Measurements from ENCODE around the gene CCDC97. TPM values are rescaled to one million over a fixed set of nuclear protein-coding genes. Genes with fewer than 3 reads are reported as not detected.
A peak's percentile ranks its signal among the peaks of the same experiment; 100 is the strongest.

CCDC97 gene
- total and polyA plus RNA-seq, 2 of the 8 experiments (the other 6 are each of a cell fraction or from before 2014, with no cell fraction given): 19.8 to 27.1 TPM

DNA sequence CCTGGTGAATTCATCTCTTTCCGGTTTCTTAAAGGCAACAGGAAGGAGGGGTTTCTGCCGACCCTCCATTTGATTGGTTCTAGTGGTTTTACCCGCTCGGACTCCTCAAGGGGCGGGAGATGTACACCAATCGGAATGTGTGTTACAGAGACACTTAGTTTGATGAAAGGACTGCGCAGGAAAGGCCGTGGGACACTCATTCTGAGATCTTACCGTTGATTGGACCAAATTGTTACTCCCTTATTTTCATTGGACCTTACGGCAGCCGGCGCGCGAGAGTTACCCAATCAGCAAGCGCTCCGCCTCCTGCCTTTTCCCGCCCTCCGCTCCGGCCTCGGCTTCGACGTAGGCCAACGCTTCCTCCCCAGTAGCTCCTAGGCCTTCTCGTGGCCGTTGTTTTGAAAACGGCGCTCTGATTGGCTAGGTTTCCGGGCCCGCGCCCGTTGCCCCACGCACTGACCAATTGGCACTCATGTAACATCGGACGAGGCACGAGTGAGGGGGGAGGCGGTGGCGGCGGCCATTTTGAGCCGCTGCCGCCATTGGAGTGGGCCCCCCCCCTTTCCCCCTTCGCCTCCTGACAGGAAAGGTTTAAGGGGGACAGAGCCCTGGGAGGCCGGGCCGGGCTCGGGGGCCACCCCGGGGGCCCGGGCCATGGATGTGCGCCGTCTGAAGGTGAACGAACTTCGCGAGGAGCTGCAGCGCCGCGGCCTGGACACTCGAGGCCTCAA is 46.0 kb upstream of the CCDC97 start, which contains the start of gene HNRNPUL1:
HNRNPUL1 (plus strand) TSS at position 523 of the 731 bp plus-strand sequence; CDS start at position 655, 132 bp downstream.
- Histone ChIP-seq H3K9ac (replicated peaks in 1 of 4; ENCODE audit: extremely low read depth in 1 of 4, low read depth in 3 of 4, low read length in 3 of 4) (peak within 1 kb of the TSS; percentile 97 to 100 (median 99)), H3K4me2 (ENCODE audit: insufficient read depth in 1 of 2, low read depth in 2 of 2, low read length in 2 of 2) (peak within 1 kb of the TSS; percentile 95 to 99), H4K8ac (ENCODE audit: extremely low read depth, insufficient read depth, low read length) (peak within 1 kb of the TSS; percentile 100), H3K23me2 (ENCODE audit: low read depth, low read length) (peaks cover 14% of the 10 kb centered on the region), H3K4me1 (replicated peaks in 1 of 4; ENCODE audit: control insufficient read depth in 3 of 4, insufficient read depth in 4 of 4, low read length in 3 of 4) (peaks cover 0 to 10% (median 5%) of the 10 kb centered on the region in 4 experiments; a peak in 6 of 7 replicates), H3K79me2 (ENCODE audit: control insufficient read depth in 1 of 2, insufficient read depth in 2 of 2, low read length in 2 of 2) (peaks cover 36 to 51% of the 10 kb centered on the region in 2 experiments), H3K4ac (replicated peaks; ENCODE audit: insufficient read length, low read depth, low read length) (peak within 1 kb of the TSS; percentile 96), H3K79me1 (ENCODE audit: low read depth, low read length) (peaks cover 11% of the 10 kb centered on the region), H2BK5ac (ENCODE audit: low read depth, low read length) (peak within 1 kb of the TSS; percentile 97), H3K27ac (ENCODE audit: low read depth, low read length) (peak within 1 kb of the TSS; percentile 99), H4K91ac (replicated peaks; ENCODE audit: insufficient read length, low read length) (peak within 1 kb of the TSS; percentile 92), H2AK5ac (ENCODE audit: low read depth, low read length) (peak within 1 kb of the TSS; percentile 76), H3K9me3 (ENCODE audit: insufficient read depth in 2 of 2, low read depth in 1 of 2, low read length in 1 of 2) (no peaks in the 10 kb centered on the region), H2BK15ac (ENCODE audit: low read length) (no peak within 1 kb of the TSS), H4K20me1 (replicated peaks in 1 of 2; ENCODE audit: control insufficient read depth in 1 of 2, insufficient read depth in 2 of 2, low read length in 2 of 2) (peaks cover 2 to 4% of the 10 kb centered on the region in 2 experiments), H3K27me3 (replicated peaks in 1 of 4; ENCODE audit: control insufficient read depth in 3 of 4, extremely low read depth in 1 of 4, insufficient read depth in 3 of 4, low read length in 3 of 4) (no peaks in the 10 kb centered on the region), H2AFZ (ENCODE audit: low read length) (peak within 1 kb of the TSS; percentile 54; the same call in 1 of the 2 replicates), H3K36me3 (ENCODE audit: control insufficient read depth in 2 of 4, insufficient read depth in 4 of 4, low read length in 3 of 4) (peaks cover 10 to 25% (median 15%) of the 10 kb centered on the region in 4 experiments), H4K5ac (ENCODE audit: insufficient read length, low read depth, low read length) (peak within 1 kb of the TSS; percentile 95), H3K56ac (replicated peaks; ENCODE audit: insufficient read length, low read depth, low read length) (peak within 1 kb of the TSS; percentile 93), H3K14ac (ENCODE audit: insufficient read length) (peak within 1 kb of the TSS; percentile 4), H3K4me3 (ENCODE audit: extremely low read depth in 1 of 4, insufficient read depth in 2 of 4, low read depth in 3 of 4, low read length in 4 of 4) (peak within 1 kb of the TSS; percentile 82 to 100 (median 98)), H3K23ac (ENCODE audit: insufficient read length) (peak within 1 kb of the TSS; percentile 27), H2BK120ac (replicated peaks; ENCODE audit: low read depth, low read length) (peak within 1 kb of the TSS; percentile 44), H2BK12ac (ENCODE audit: low read depth, low read length) (peak within 1 kb of the TSS; percentile 55; the same call in 1 of the 2 replicates), H2BK20ac (ENCODE audit: low read length) (no peak within 1 kb of the TSS), H3K18ac (ENCODE audit: extremely low read depth, low read length) (peak within 1 kb of the TSS; percentile 97)
- ChIA-PET POLR2A (ENCODE audit: partially characterized antibody) (interaction anchor here (0.6 to 38.6 kb wide), 41 partner anchors 8 to 651 kb away, joined by 3 to 579 read pairs (median 5); partner anchors contain the start of genes ACTMAP, AXL, B9D2 and CCDC97), CTCF (ENCODE audit: partially characterized antibody) (interaction anchor here (0.6 to 4.8 kb wide), 12 partner anchors 15 to 200 kb away, joined by 3 to 89 read pairs (median 3); no protein-coding TSS in a partner anchor)
- FAIRE-seq (peak; percentile 97), DNase-seq (ENCODE audit: low read depth in 1 of 2, low spot score in 2 of 2) (peak; percentile 100)
- 2% methylated on average over 37 of the region's 55 CpGs; no CpG with 5 or more reads in 1 of the 2 experiments for WGBS, 2 experiments (ENCODE audit: extremely low coverage in 1 of 2, insufficient coverage in 1 of 2, insufficient read length in 1 of 2, insufficient replicate concordance in 2 of 2, low coverage in 1 of 2, low lambda C conversion rate in 2 of 2, missing lambda C conversion rate in 1 of 2)
- peak; percentile 56; the same call in 1 of the 2 replicates for TF ChIP-seq CHD1 (IDR thresholded peaks at IDR 0.05; ENCODE audit: low read depth, low read length)
- TF ChIP-seq, protein P1, sequence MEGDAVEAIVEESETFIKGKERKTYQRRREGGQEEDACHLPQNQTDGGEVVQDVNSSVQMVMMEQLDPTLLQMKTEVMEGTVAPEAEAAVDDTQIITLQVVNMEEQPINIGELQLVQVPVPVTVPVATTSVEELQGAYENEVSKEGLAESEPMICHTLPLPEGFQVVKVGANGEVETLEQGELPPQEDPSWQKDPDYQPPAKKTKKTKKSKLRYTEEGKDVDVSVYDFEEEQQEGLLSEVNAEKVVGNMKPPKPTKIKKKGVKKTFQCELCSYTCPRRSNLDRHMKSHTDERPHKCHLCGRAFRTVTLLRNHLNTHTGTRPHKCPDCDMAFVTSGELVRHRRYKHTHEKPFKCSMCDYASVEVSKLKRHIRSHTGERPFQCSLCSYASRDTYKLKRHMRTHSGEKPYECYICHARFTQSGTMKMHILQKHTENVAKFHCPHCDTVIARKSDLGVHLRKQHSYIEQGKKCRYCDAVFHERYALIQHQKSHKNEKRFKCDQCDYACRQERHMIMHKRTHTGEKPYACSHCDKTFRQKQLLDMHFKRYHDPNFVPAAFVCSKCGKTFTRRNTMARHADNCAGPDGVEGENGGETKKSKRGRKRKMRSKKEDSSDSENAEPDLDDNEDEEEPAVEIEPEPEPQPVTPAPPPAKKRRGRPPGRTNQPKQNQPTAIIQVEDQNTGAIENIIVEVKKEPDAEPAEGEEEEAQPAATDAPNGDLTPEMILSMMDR (IDR thresholded peaks at IDR 0.05; ENCODE audit: control extremely low read depth in 1 of 3, insufficient read depth in 1 of 3, low read depth in 1 of 3, low read length in 3 of 3): no peak; a peak in 1 of 4 replicates
- 0 out of 2 replicates have a peak, but pooled peaks have one; percentile 46 for TF ChIP-seq GABPA (IDR thresholded peaks at IDR 0.05; ENCODE audit: borderline replicate concordance, insufficient read depth, low read length)
- TF ChIP-seq, protein P2, sequence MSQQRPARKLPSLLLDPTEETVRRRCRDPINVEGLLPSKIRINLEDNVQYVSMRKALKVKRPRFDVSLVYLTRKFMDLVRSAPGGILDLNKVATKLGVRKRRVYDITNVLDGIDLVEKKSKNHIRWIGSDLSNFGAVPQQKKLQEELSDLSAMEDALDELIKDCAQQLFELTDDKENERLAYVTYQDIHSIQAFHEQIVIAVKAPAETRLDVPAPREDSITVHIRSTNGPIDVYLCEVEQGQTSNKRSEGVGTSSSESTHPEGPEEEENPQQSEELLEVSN (IDR thresholded peaks at IDR 0.05): peak; percentile 97
- TF ChIP-seq EP300 (IDR thresholded peaks at IDR 0.05; ENCODE audit: borderline replicate concordance in 1 of 2, low read depth in 2 of 2, low read length in 2 of 2): no peak
- TF ChIP-seq CREB1 (IDR thresholded peaks at IDR 0.05): peak; percentile 86

Data from H1 (cell line).